Right lobe of liver (tissue), 6 donors: Measurements from ENCODE around the gene OR52E5. TPM values are rescaled to one million over a fixed set of nuclear protein-coding genes. Genes with fewer than 3 reads are reported as not detected.

Experiments used
- ATAC-seq, 4 donors: fragments of 200-7000 bp; cut with Tn5 transposase; one replicate each; pipeline ENCODE4 v1.9.1; 2020; ENCODE audit warnings: mild to moderate bottlenecking in 4 of 4, moderate library complexity in 4 of 4
- DNase-seq, 3 donors: peaks; one replicate each; pipeline ENCODE4 v3.0.0-alpha.2; 2020
- H3K27ac ChIP-seq, 3 donors: fragments of 200-600 bp; one replicate each; pipeline ENCODE4 v1.8.0; 2022
- H3K27me3 ChIP-seq, 2 donors: fragments of 200-600 bp; one replicate each; pipeline ENCODE4 v1.8.0; 2022
- H3K36me3 ChIP-seq, 4 donors: fragments of 200-600 bp; sonication (generic) in 1 of 4; one replicate each; pipeline versions ENCODE4 v1.5.1 to v1.8.0; 2017 to 2022; ENCODE audit warnings: control low read depth in 1 of 4
- H3K4me1 ChIP-seq, 4 donors: fragments of 200-600 bp; sonication (generic) in 1 of 4; one replicate each; pipeline versions ENCODE4 v1.5.1 to v1.8.0; 2017 to 2022; ENCODE audit warnings: control low read depth in 1 of 4
- H3K4me3 ChIP-seq, 3 donors: fragments of 200-600 bp; one replicate each; pipeline ENCODE4 v1.8.0; 2022
- H3K9me3 ChIP-seq, 4 donors: fragments of 200-600 bp; sonication (generic) in 1 of 4; one replicate each; pipeline versions ENCODE4 v1.5.1 to v1.8.0; 2017 to 2022; ENCODE audit warnings: control low read depth in 1 of 4
- POLR2A ChIP-seq: fragments of 450-650 bp; IDR thresholded peaks from one replicate; pipeline ENCODE4 v1.6.1; 2017; ENCODE audit warnings: antibody characterized with exemption, mild to moderate bottlenecking
- WGBS: methylation state at CpG from one replicate; pipeline ENCODE4 v1.1.6; 2018; ENCODE audit warnings: low coverage, low lambda C conversion rate; ENCODE audit not compliant: insufficient coverage; ENCODE audit errors: missing lambda C conversion rate; 5-methylcytosine and 5-hydroxymethylcytosine counted together
- intact Hi-C, 2 donors: fragments of 100-400 bp; cut with DNase I; formaldehyde crosslinking; loops; one replicate each; pipeline versions ENCODE4 v1.11.2 to v1.14.1; 2022
- long read RNA-seq: library from polyadenylated mRNA; unstranded; transcript quantifications from one replicate; pipeline ENCODE4 v2.0.0, GENCODE V29; 2019
- total RNA-seq, 6 experiments: library from RNA; depleted of rRNA in 2 of 6; stranded (reverse); fragments of >200 nt in 2 of 6; fragmentation: NEBNext Ultra II Directional in 3 of 6; extraction: Animal tissue kit (Norgen Biotek cat#: 25700) in 3 of 6; gene quantifications; one replicate each; pipeline versions ENCODE4 v1.1.0 to v1.2.4, GENCODE V29; 2016 to 2023
- TF ChIP-seq, protein P1 (sequence below), 4 donors: fragments of 200-600 bp in 3 of 4; fragments of 450-650 bp in 1 of 4; IDR thresholded peaks; one replicate each; pipeline versions ENCODE4 v1.5.1 to v1.8.0; 2016 to 2022; ENCODE audit warnings: antibody characterized with exemption in 4 of 4, mild to moderate bottlenecking in 2 of 4
- donor health status: DM: no; HTN: yes; CAD: no.
- donor health status: DM: no; HTN: no; CAD: no.
- donor health status: DM: no; HTN: no; CAD: no.
- donor health status: DM: no; HTN: yes; CAD: no.
- donor health status: DM: no; HTN: yes; CAD: no.

Gene OR52E5
- total RNA-seq, result not detected
- long read RNA-seq, result 0 reads

GRCh38 chr11:5892908-5893307 is at the start of gene OR52E5:
Gene OR52E5, plus strand, starts transcription at chr11:5893208. Its CDS starts 7,569 bp downstream, at chr11:5900777.
- DNase-seq, result no peak
- Histone ChIP-seq H3K4me1 (no peaks in the 10 kb centered on the region), H3K36me3 (no peaks in the 10 kb centered on the region), H3K27ac (no peak within 1 kb of the TSS), H3K9me3 (no peaks in the 10 kb centered on the region), H3K4me3 (no peak within 1 kb of the TSS), H3K27me3 (no peaks in the 10 kb centered on the region)
- no peak for TF ChIP-seq POLR2A
- TF ChIP-seq, protein P1, sequence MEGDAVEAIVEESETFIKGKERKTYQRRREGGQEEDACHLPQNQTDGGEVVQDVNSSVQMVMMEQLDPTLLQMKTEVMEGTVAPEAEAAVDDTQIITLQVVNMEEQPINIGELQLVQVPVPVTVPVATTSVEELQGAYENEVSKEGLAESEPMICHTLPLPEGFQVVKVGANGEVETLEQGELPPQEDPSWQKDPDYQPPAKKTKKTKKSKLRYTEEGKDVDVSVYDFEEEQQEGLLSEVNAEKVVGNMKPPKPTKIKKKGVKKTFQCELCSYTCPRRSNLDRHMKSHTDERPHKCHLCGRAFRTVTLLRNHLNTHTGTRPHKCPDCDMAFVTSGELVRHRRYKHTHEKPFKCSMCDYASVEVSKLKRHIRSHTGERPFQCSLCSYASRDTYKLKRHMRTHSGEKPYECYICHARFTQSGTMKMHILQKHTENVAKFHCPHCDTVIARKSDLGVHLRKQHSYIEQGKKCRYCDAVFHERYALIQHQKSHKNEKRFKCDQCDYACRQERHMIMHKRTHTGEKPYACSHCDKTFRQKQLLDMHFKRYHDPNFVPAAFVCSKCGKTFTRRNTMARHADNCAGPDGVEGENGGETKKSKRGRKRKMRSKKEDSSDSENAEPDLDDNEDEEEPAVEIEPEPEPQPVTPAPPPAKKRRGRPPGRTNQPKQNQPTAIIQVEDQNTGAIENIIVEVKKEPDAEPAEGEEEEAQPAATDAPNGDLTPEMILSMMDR (IDR thresholded peaks at IDR 0.05), result no peak
- intact Hi-C loops, result no loop called here
- 88% methylated on average over 1 of the region's 3 CpGs for WGBS
- no peak for ATAC-seq

- Histone ChIP-seq H3K27me3 (no peaks in the 10 kb centered on the region), H3K4me1 (no peaks in the 10 kb centered on the region), H3K9me3 (no peaks in the 10 kb centered on the region), H3K4me3 (no peak overlapping the region), H3K27ac (no peak overlapping the region), H3K36me3 (no peaks in the 10 kb centered on the region)
- TF ChIP-seq POLR2A, result no peak
- TF ChIP-seq, protein P1 (IDR thresholded peaks at IDR 0.05), result no peak
- ATAC-seq (no peak), DNase-seq (no peak)
- 5% methylated on average over 1 of the region's 1 CpG for WGBS
- intact Hi-C loops, result no loop called here
These were observed 46.3 kb upstream of the OR52E5 start for GRCh38 chr11:5846701-5847100.

DNA sequence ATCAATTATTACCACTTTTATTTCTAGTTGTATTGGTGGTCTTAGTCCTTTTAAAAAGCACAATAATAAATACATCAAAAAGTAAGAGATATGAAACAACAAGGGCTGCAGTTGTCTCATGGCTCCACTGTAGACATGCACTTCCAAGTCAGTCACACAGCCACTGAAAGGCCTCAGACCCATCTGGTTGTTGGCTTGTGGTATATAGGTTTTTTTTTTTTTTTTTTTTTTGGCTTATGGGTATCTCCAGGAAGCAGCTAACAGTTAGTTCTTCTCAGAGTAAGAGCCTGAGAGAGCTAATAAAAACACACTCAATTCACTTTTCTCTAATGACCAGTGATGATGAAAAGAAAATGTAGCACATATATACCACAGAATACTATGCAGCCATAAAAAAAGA is 45.3 kb upstream of the OR52E5 start:
- TF ChIP-seq POLR2A, result no peak
- TF ChIP-seq, protein P1 (IDR thresholded peaks at IDR 0.05), result no peak
- Histone ChIP-seq H3K4me1 (no peaks in the 10 kb centered on the region), H3K27me3 (no peaks in the 10 kb centered on the region), H3K27ac (no peak overlapping the region), H3K36me3 (no peaks in the 10 kb centered on the region), H3K4me3 (no peak overlapping the region), H3K9me3 (no peaks in the 10 kb centered on the region)
- intact Hi-C loops, result no loop called here
- ATAC-seq (no peak), DNase-seq (no peak)

GRCh38 chr11:5851002-5851401 is 42.0 kb upstream of the OR52E5 start:
- no CpG with 5 or more reads among the region's 1 CpG for WGBS
- Histone ChIP-seq H3K4me1 (no peaks in the 10 kb centered on the region), H3K4me3 (no peak overlapping the region), H3K9me3 (no peaks in the 10 kb centered on the region), H3K27ac (no peak overlapping the region), H3K36me3 (no peaks in the 10 kb centered on the region), H3K27me3 (no peaks in the 10 kb centered on the region)
- no peak for TF ChIP-seq POLR2A
- TF ChIP-seq, protein P1 (IDR thresholded peaks at IDR 0.05), result no peak
- intact Hi-C loops, result no loop called here
- DNase-seq (no peak), ATAC-seq (no peak)

GRCh38 chr11:5857590-5857989 is 35.4 kb upstream of the OR52E5 start, which contains the start of gene OR52E8:
Gene OR52E8, minus strand, starts transcription at chr11:5857690. Its CDS starts 0 bp downstream, at chr11:5857690.
- DNase-seq (no peak), ATAC-seq (no peak)
- H3K4me1 ChIP-seq, result no peaks in the 10 kb centered on the region
- intact Hi-C loops, result no loop called here
- no peaks in the 10 kb centered on the region for H3K36me3 ChIP-seq
- H3K27me3 ChIP-seq, result no peaks in the 10 kb centered on the region
- TF ChIP-seq, protein P1 (IDR thresholded peaks at IDR 0.05), result no peak
- no peak for TF ChIP-seq POLR2A
- no peaks in the 10 kb centered on the region for H3K9me3 ChIP-seq
- 70% methylated on average over 3 of the region's 3 CpGs for WGBS
- H3K4me3 ChIP-seq, result no peak within 1 kb of the TSS
- H3K27ac ChIP-seq, result no peak within 1 kb of the TSS
